Transverse colon (tissue), 4 donors: ENCODE measurements around the gene CDH13. TPM values are rescaled to one million over a fixed set of nuclear protein-coding genes. Genes with fewer than 3 reads are reported as not detected.

Experiments
- DNase-seq: peaks from one replicate; pipeline ENCODE4 v3.0.0-alpha.2; 2019
- H3K27ac ChIP-seq, 4 donors: fragments of 200-600 bp; sonication (generic); 2 replicates each; pipeline ENCODE4 v1.5.1; 2016 to 2018; ENCODE audit warnings: inconsistent platforms in 4 of 4
- H3K27me3 ChIP-seq: fragments of 200-600 bp; sonication (generic); 2 replicates; pipeline ENCODE4 v1.5.1; 2017; ENCODE audit warnings: inconsistent platforms
- H3K36me3 ChIP-seq, 4 donors: fragments of 200-600 bp; sonication (generic); 2 replicates each; pipeline ENCODE4 v1.5.1; 2017 to 2019; ENCODE audit warnings: inconsistent platforms in 4 of 4
- H3K4me1 ChIP-seq, 4 donors: fragments of 200-600 bp; sonication (generic); 2 replicates each; pipeline ENCODE4 v1.5.1; 2017 to 2020; ENCODE audit warnings: inconsistent platforms in 4 of 4
- H3K4me3 ChIP-seq, 4 donors: fragments of 200-600 bp; sonication (generic); 1 replicate in 1 of 4; 2 replicates in 3 of 4; pipeline versions ENCODE4 v1.5.1 to v1.6.1; 2017 to 2019; ENCODE audit warnings: inconsistent platforms in 4 of 4
- H3K9me3 ChIP-seq, 2 donors: fragments of 200-600 bp; sonication (generic); 2 replicates each; pipeline ENCODE4 v1.5.1; 2017 to 2019; ENCODE audit warnings: inconsistent platforms in 2 of 2
- CTCF ChIP-seq, 5 experiments: fragments of 200-600 bp in 3 of 5; fragments of 450-650 bp in 2 of 5; sonication (generic) in 3 of 5; IDR thresholded peaks; 1 replicate in 2 of 5; 2 replicates in 3 of 5; pipeline ENCODE4 v1.5.1; 2016 to 2017; ENCODE audit warnings: antibody characterized with exemption in 5 of 5, inconsistent platforms in 3 of 5, mild to moderate bottlenecking in 2 of 5, moderate library complexity in 1 of 5
- EP300 ChIP-seq: sonication (generic); formaldehyde crosslinking; IDR thresholded peaks from one replicate; pipeline ENCODE4 v1.6.1; 2017; ENCODE audit warnings: antibody characterized with exemption, low read depth
- POLR2A ChIP-seq: fragments of 450-650 bp; IDR thresholded peaks from one replicate; pipeline ENCODE4 v1.6.1; 2016; ENCODE audit warnings: antibody characterized with exemption, mild to moderate bottlenecking, moderate library complexity
- POLR2AphosphoS5 ChIP-seq, 3 donors: sonication (generic); formaldehyde crosslinking; IDR thresholded peaks; one replicate each; pipeline ENCODE4 v1.6.1; 2016; ENCODE audit warnings: antibody characterized with exemption in 3 of 3
- WGBS, 2 donors: methylation state at CpG; one replicate each; pipeline ENCODE4 v1.1.5; 2018; ENCODE audit warnings: low coverage in 1 of 2; 5-methylcytosine and 5-hydroxymethylcytosine counted together
- in situ Hi-C, 4 donors: fragments of 200-750 bp; cut with MboI; loops; one replicate each; pipeline versions ENCODE4 v1.15.0 to v1.15.1; 2017; ENCODE audit warnings: low sequenced_read_pairs in 3 of 4, low pct_ligation_motif_present in 1 of 4, low pct_unique_long_range_greater_than_20kb in 1 of 4
- intact Hi-C: fragments of 100-400 bp; cut with DNase I; formaldehyde crosslinking; loops from one replicate; pipeline ENCODE4 v1.15.1; 2023; ENCODE audit warnings: low total_unique reads
- total RNA-seq, 4 donors: library from RNA; depleted of rRNA; stranded (reverse); fragments of >200 nt; gene quantifications; one replicate each; pipeline ENCODE4 v1.1.0, GENCODE V29; 2016

The CDH13 gene
- total RNA-seq, 4 donors from 2014 or later = 3.8 to 28.1 (median 5.8) TPM

- Histone ChIP-seq H3K4me1 (no peaks in the 10 kb centered on the region), H3K9me3 (no peaks in the 10 kb centered on the region), H3K4me3 (no peak overlapping the region), H3K36me3 (no peaks in the 10 kb centered on the region), H3K27me3 (no peaks in the 10 kb centered on the region), H3K27ac (no peak overlapping the region)
- intact Hi-C loops (no loop called here), in situ Hi-C loops (no loop called here)
- 54 to 77% methylated on average over 3 to 5 of the region's 5 CpGs for WGBS, 2 donors
- DNase-seq = no peak
- TF ChIP-seq POLR2A (no peak), CTCF (IDR thresholded peaks at IDR 0.05) (no peak), POLR2AphosphoS5 (IDR thresholded peaks at IDR 0.05) (no peak), EP300 (no peak)
Measured at GRCh38 chr16:82855471-82855870, 228.7 kb downstream of the CDH13 start.

- no peak for DNase-seq
- TF ChIP-seq CTCF (IDR thresholded peaks at IDR 0.05) (no peak), POLR2A (no peak), EP300 (no peak), POLR2AphosphoS5 (IDR thresholded peaks at IDR 0.05) (no peak)
- Histone ChIP-seq H3K9me3 (no peaks in the 10 kb centered on the region), H3K27me3 (no peaks in the 10 kb centered on the region), H3K4me1 (no peaks in the 10 kb centered on the region), H3K36me3 (no peaks in the 10 kb centered on the region), H3K27ac (no peak overlapping the region), H3K4me3 (no peak overlapping the region)
- WGBS, 2 donors = 89 to 90% methylated on average over 3 to 6 of the region's 6 CpGs
- intact Hi-C loops (no loop called here), in situ Hi-C loops (no loop called here)
Measured at GRCh38 chr16:82857693-82858365, 231.1 kb downstream of the CDH13 start.

GRCh38 chr16:82859662-82860061 is 232.9 kb downstream of the CDH13 start:
- WGBS, 2 donors = 88 to 100% methylated on average over 2 to 6 of the region's 6 CpGs
- TF ChIP-seq POLR2AphosphoS5 (IDR thresholded peaks at IDR 0.05) = no peak
- no peak for TF ChIP-seq EP300
- no peak for TF ChIP-seq CTCF (IDR thresholded peaks at IDR 0.05)
- TF ChIP-seq POLR2A = no peak
- no peaks in the 10 kb centered on the region for H3K36me3 ChIP-seq
- no peak overlapping the region for H3K4me3 ChIP-seq
- no peak overlapping the region for H3K27ac ChIP-seq
- intact Hi-C loops (no loop called here), in situ Hi-C loops (no loop called here)
- no peaks in the 10 kb centered on the region for H3K9me3 ChIP-seq
- no peaks in the 10 kb centered on the region for H3K27me3 ChIP-seq
- no peak for DNase-seq
- H3K4me1 ChIP-seq = no peaks in the 10 kb centered on the region

- no peak for DNase-seq
- TF ChIP-seq CTCF (IDR thresholded peaks at IDR 0.05) (no peak), POLR2A (no peak), POLR2AphosphoS5 (IDR thresholded peaks at IDR 0.05) (no peak), EP300 (no peak)
- Histone ChIP-seq H3K4me3 (no peak overlapping the region), H3K36me3 (no peaks in the 10 kb centered on the region), H3K27me3 (no peaks in the 10 kb centered on the region), H3K4me1 (peaks cover 0 to 2% (median 0%) of the 10 kb centered on the region in 4 donors), H3K27ac (no peak overlapping the region), H3K9me3 (no peaks in the 10 kb centered on the region)
- intact Hi-C loops = no loop called here
- WGBS, 2 donors = 89 to 94% methylated on average over 4 to 7 of the region's 7 CpGs
- in situ Hi-C loops = no loop called here
Measured at GRCh38 chr16:82860071-82860470, 233.3 kb downstream of the CDH13 start.
